PC-3 (cell line): ENCODE data around the gene C20orf96.

ENCODE experiments used
- EZH2 ChIP-seq: fragments of 300-600 bp; sonication (generic); IDR thresholded peaks from one replicate; pipeline ENCODE4 v1.6.1; 2017; ENCODE audit warnings: antibody characterized with exemption, mild to moderate bottlenecking, low read length; ENCODE audit not compliant: unreplicated experiment
- EZH2phosphoT487 ChIP-seq: fragments of 300-600 bp; sonication (generic); IDR thresholded peaks from 2 replicates; pipeline ENCODE4 v1.6.1; 2018; ENCODE audit warnings: mild to moderate bottlenecking, antibody characterized with exemption, low read length, borderline replicate concordance
- TF ChIP-seq, protein P1 (sequence below): fragments of 300-600 bp; sonication (generic); conservative IDR thresholded peaks from 2 replicates; pipeline ENCODE4 v1.5.1; 2017; ENCODE audit warnings: antibody characterized with exemption, low read depth, mild to moderate bottlenecking, low read length

DNA sequence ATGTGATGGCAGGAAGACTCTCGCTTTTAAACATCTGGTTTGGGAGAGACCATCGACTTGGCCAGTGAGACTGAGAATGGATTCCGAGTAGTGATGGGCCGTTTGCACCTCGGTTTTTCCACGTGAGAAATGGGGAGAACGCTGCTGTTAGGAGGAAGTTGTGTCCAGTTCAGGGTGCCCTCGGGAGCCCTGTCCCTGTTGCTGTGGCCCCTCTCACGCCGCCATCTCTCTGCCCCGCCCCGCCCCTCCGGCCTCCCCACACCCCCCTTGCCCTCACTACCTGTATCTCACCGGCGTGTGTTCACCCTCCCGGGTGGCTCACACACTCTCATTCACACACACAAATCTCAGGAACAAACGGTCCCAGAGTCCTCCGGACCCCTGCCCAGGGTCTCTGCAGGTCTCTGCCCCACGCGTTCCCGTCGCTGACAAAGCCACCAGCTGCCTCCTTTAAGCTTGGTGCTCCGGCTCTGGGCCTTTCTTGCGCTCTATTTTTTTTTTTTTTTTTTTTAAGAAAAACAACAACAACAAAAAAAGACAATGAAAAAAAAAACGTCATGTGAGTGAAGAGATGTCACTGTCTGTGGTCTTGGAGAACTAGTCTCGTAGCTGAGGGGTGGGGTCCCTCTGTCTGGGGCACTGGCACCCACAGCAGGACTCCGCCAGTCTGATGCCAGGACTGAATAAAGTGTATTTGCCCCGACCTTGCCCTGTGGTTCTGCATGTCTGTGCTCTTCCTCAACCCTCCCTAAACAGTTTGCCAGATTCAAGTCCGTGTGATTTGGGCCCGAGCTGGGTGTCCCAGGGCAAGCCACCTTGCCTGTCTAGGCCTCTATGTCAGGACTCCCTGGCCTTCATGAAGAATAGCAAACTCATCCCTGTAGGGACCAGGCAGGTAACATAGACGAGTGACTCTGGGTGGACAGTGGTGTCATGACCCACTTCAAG is 37.8 kb upstream of the C20orf96 start:
- TF ChIP-seq EZH2phosphoT487 (no peak), EZH2 (no peak)
- TF ChIP-seq, protein P1, sequence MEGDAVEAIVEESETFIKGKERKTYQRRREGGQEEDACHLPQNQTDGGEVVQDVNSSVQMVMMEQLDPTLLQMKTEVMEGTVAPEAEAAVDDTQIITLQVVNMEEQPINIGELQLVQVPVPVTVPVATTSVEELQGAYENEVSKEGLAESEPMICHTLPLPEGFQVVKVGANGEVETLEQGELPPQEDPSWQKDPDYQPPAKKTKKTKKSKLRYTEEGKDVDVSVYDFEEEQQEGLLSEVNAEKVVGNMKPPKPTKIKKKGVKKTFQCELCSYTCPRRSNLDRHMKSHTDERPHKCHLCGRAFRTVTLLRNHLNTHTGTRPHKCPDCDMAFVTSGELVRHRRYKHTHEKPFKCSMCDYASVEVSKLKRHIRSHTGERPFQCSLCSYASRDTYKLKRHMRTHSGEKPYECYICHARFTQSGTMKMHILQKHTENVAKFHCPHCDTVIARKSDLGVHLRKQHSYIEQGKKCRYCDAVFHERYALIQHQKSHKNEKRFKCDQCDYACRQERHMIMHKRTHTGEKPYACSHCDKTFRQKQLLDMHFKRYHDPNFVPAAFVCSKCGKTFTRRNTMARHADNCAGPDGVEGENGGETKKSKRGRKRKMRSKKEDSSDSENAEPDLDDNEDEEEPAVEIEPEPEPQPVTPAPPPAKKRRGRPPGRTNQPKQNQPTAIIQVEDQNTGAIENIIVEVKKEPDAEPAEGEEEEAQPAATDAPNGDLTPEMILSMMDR, result no peak
